GM12873 (cell line): ENCODE data around the gene LHPP.

ENCODE experiments used
- CTCF ChIP-seq: IDR thresholded peaks from 2 replicates; pipeline ENCODE4 v1.5.1; 2012; ENCODE audit warnings: low read depth, mild to moderate bottlenecking, moderate library complexity, low read length, control low read depth; ENCODE audit not compliant: insufficient read depth; ENCODE audit errors: missing control alignments

LHPP gene

GRCh38 chr10:124598773-124599587 is 137.4 kb downstream of the LHPP start:
- no peak for TF ChIP-seq CTCF

DNA sequence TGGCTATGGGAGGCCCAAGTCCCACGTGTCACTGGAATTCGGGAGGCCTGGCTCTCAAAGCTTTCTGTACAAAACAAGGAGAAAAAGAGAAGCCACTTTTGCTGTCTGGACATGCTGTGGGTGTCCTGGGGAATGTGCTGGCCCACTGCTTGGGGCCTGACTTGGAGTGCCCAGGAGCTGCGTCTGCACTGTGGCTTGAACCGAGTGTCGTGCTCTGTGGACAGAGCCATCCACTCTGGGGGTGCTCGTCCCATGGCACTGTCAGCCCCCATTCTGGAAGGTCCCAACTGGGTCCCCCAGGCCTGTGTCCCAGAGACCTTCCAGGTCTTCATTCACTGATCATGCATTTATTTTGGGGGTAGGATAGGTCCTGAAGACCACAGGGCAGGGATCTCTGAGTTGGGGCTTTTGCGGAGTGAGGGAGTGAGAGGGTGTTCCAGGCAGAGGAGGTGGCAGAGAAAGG is 138.0 kb downstream of the LHPP start:
- no peak for TF ChIP-seq CTCF

GRCh38 chr10:124600051-124600880 is 138.6 kb downstream of the LHPP start:
- no peak for TF ChIP-seq CTCF

DNA sequence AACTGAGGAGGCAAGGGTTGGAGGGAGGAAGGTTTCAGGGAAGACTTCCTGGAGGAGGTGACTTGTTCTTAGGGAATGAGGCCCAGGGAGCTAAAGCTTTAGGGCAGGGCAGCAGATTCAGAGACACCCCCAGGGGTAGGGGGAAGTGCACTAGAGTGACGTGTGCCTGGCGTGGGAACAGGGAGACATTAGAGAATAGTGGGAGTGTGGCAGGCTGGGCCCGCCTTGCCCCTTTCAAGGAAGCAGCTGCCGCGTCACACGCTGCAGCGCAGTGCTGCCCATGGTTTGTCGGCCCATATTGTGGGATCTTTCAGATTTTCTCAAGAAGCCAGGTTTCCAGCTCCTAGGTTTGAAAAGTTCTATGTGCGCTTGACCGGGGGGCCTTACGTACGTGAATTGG is 139.4 kb downstream of the LHPP start:
- TF ChIP-seq CTCF = no peak

- TF ChIP-seq CTCF = no peak
These were observed 140.0 kb downstream of the LHPP start for GRCh38 chr10:124601431-124602120.

- no peak for TF ChIP-seq CTCF
These were observed 140.5 kb downstream of the LHPP start for GRCh38 chr10:124602121-124602561.

DNA sequence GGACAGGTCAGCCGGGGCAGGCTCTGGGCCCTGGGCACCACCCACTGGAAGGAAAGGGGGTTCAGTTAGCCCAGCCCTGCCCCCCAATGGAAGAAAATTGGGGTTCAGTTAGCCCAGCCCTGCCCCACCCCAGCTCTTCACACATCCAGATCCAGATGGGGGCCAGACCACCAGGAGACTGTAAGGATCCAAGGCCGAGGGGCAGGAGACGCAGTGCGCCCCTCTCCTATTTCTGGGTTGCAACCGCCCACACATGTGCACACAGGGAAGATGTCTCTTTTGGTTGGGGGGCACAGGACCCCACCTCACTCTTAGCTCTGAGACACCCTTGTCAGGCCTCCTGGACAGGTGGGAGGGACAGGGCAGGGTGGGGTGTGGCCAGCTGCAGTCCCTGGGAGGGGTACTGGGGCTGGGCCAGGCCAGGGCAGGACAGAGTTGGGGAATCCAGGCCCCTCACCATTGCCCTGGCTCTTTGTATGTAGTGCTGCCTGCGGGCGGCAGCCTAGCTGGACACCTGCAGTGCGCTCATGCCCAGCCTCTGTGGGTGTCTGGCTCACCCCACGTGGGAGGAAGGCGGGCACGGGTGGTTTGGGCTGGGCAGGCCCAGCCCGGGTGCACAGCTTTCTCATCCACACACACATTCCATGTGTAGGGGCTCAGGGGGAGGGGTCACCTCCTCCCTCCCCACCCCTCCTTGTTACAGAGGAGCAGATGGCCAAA is 141.2 kb downstream of the LHPP start:
- TF ChIP-seq CTCF = no peak
